Glutamatergic neuron (in vitro differentiated cells): ENCODE measurements around the gene TEAD4. TPM values are rescaled to one million over a fixed set of nuclear protein-coding genes. Genes with fewer than 3 reads are reported as not detected.

ENCODE experiments used
- DNase-seq: peaks from one replicate; pipeline ENCODE4 v3.0.0; 2022
- H3K27ac Mint-ChIP-seq: one replicate; pipeline ENCODE4 v1.8.0; 2020; ENCODE audit warnings: mild to moderate bottlenecking, mixed read lengths, inconsistent platforms; ENCODE audit not compliant: unreplicated experiment
- H3K27me3 Mint-ChIP-seq: one replicate; pipeline ENCODE4 v1.8.0; 2020; ENCODE audit warnings: mild to moderate bottlenecking, moderate library complexity, mixed read lengths, inconsistent platforms; ENCODE audit not compliant: unreplicated experiment
- H3K36me3 Mint-ChIP-seq: one replicate; pipeline ENCODE4 v1.8.0; 2020; ENCODE audit warnings: mild to moderate bottlenecking, mixed read lengths, inconsistent platforms; ENCODE audit not compliant: unreplicated experiment
- H3K4me1 Mint-ChIP-seq: one replicate; pipeline ENCODE4 v1.8.0; 2020; ENCODE audit warnings: mild to moderate bottlenecking, low read depth, mixed read lengths, inconsistent platforms; ENCODE audit not compliant: unreplicated experiment
- H3K4me3 Mint-ChIP-seq: one replicate; pipeline ENCODE4 v1.8.0; 2020; ENCODE audit warnings: mild to moderate bottlenecking, mixed read lengths, inconsistent platforms; ENCODE audit not compliant: unreplicated experiment
- H3K9me3 Mint-ChIP-seq: one replicate; pipeline ENCODE4 v1.8.0; 2020; ENCODE audit warnings: mild to moderate bottlenecking, moderate library complexity, mixed read lengths, inconsistent platforms; ENCODE audit not compliant: unreplicated experiment
- total RNA-seq: library from RNA; stranded (reverse); fragmentation: NEBNext Ultra II Directional; extraction: Animal tissue kit (Norgen Biotek cat#: 25700); gene quantifications from one replicate; pipeline ENCODE4 v1.2.1, GENCODE V29; 2021; ENCODE audit not compliant: unreplicated experiment
- TF ChIP-seq, protein P1 (sequence below): fragments of 200-600 bp; sonication (generic); IDR thresholded peaks from one replicate; pipeline ENCODE4 v1.5.0; 2021; ENCODE audit not compliant: partially characterized antibody, unreplicated experiment

TEAD4 gene
- total RNA-seq, 1 donor from 2014 or later = 3.8 TPM

DNA sequence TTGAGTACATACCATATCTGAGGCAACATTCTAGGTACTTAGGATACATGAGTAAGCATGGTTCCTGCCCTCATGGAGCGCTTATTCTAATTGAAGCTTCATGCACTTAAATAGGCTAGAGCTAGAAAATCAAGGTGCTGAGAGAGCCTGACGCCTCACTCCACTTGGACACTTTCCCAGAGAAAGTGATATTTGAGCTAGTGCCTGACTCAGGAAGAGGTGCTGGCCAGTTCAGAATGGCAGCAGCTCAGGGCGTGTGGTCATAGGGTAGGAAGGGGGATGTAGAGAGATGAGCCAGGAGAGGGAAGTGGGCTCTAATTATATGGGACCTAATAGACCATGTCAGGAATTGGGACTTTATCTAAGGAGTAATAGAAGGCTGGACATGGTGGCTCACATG, 35.2 kb upstream of the TEAD4 start:
- no peaks in the 10 kb centered on the region for H3K9me3 Mint-ChIP-seq
- no peaks in the 10 kb centered on the region for H3K4me1 Mint-ChIP-seq
- no peaks in the 10 kb centered on the region for H3K36me3 Mint-ChIP-seq
- no peak for DNase-seq
- H3K27me3 Mint-ChIP-seq = peaks cover 2% of the 10 kb centered on the region
- TF ChIP-seq, protein P1, sequence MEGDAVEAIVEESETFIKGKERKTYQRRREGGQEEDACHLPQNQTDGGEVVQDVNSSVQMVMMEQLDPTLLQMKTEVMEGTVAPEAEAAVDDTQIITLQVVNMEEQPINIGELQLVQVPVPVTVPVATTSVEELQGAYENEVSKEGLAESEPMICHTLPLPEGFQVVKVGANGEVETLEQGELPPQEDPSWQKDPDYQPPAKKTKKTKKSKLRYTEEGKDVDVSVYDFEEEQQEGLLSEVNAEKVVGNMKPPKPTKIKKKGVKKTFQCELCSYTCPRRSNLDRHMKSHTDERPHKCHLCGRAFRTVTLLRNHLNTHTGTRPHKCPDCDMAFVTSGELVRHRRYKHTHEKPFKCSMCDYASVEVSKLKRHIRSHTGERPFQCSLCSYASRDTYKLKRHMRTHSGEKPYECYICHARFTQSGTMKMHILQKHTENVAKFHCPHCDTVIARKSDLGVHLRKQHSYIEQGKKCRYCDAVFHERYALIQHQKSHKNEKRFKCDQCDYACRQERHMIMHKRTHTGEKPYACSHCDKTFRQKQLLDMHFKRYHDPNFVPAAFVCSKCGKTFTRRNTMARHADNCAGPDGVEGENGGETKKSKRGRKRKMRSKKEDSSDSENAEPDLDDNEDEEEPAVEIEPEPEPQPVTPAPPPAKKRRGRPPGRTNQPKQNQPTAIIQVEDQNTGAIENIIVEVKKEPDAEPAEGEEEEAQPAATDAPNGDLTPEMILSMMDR = no peak
- no peak overlapping the region for H3K27ac Mint-ChIP-seq
- H3K4me3 Mint-ChIP-seq = no peak overlapping the region

DNA sequence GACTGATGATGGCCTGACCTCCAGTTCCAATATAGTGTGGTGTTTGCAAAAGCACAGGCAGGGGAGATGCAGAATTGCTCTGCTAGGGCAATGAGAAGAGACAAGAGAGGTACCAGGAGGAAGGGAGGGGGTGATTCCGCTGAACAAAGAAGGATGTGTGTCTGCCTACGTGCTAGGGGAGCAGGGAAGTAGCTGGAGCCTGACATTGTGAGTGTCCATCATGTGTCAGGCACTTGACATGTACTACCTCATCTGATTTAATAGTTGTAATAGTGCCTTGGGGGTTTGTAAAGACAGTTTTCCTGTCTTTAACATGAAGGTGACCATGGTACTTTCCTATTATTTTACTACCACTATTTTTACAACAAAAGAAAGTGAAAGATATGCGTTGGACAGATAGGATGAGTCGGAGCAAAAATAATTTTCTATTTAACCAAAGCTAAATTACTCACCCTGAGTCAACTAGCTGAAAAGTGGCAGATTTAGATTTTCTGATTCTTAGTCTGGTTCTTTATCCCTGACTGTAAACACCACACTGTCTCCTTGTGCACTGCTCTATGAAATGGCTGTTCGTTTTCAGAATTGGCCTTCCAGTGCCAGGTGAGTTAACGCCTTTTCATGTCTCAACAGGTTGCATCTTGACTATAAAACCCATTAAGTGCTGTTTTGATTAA, 33.7 kb upstream of the TEAD4 start:
- TF ChIP-seq, protein P1 = no peak
- peaks cover 2% of the 10 kb centered on the region for H3K27me3 Mint-ChIP-seq
- no peak for DNase-seq
- no peaks in the 10 kb centered on the region for H3K9me3 Mint-ChIP-seq
- H3K4me3 Mint-ChIP-seq = no peak overlapping the region
- no peak overlapping the region for H3K27ac Mint-ChIP-seq
- H3K4me1 Mint-ChIP-seq = no peaks in the 10 kb centered on the region
- no peaks in the 10 kb centered on the region for H3K36me3 Mint-ChIP-seq

DNA sequence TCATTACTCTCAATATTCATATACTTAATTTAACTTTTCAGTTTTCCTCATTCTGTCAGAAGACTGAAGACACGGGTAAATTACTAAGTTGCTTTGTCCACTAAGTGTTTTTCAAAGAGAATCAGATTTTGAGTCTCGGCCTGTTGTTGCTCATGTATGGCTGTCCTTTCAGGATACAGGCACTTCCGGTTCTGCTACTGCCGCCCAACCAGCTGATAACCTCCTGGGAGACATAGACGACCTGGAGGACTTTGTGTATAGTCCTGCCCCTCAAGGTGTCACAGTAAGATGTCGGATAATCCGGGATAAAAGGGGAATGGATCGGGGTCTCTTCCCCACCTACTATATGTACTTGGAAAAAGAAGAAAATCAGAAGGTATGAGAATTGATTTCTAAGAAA, 28.3 kb upstream of the TEAD4 start:
- no peak overlapping the region for H3K4me3 Mint-ChIP-seq

GRCh38 chr12:2933586-2933985, 25.6 kb upstream of the TEAD4 start:
- Mint-ChIP-seq H3K27ac (no peak overlapping the region), H3K36me3 (no peaks in the 10 kb centered on the region), H3K4me1 (peaks cover 3% of the 10 kb centered on the region), H3K9me3 (no peaks in the 10 kb centered on the region), H3K27me3 (no peaks in the 10 kb centered on the region), H3K4me3 (no peak overlapping the region)
- TF ChIP-seq, protein P1 = no peak
- no peak for DNase-seq

More for the DNA sequence above, 28.3 kb upstream of the TEAD4 start:
- Mint-ChIP-seq H3K27me3 (no peaks in the 10 kb centered on the region), H3K4me1 (peaks cover 3% of the 10 kb centered on the region), H3K9me3 (no peaks in the 10 kb centered on the region), H3K36me3 (no peaks in the 10 kb centered on the region), H3K27ac (no peak overlapping the region)
- TF ChIP-seq, protein P1 = no peak
- no peak for DNase-seq

DNA sequence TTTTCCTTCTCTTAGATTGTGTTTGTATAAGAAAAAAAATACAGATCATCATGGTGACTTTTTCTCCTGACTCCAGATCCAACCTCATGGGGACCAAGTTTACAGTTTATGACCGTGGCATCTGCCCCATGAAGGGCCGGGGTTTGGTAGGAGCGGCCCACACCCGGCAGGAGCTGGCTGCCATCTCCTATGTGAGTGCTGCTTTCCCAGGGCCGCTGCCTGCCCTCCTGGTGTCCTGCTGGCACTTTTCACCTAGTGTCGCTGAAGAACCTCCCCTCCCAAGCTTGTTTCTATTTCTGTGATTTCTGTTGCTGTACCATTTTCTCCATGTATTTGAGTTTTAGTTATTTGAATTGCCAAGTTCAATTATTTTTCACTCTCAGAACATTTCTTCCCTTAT, 24.8 kb upstream of the TEAD4 start:
- TF ChIP-seq, protein P1 = no peak
- H3K27ac Mint-ChIP-seq = no peak overlapping the region
- DNase-seq = no peak
- no peaks in the 10 kb centered on the region for H3K36me3 Mint-ChIP-seq
- peaks cover 3% of the 10 kb centered on the region for H3K4me1 Mint-ChIP-seq
- H3K27me3 Mint-ChIP-seq = no peaks in the 10 kb centered on the region
- no peak overlapping the region for H3K4me3 Mint-ChIP-seq
- no peaks in the 10 kb centered on the region for H3K9me3 Mint-ChIP-seq
